Gastrocnemius medialis (tissue), 4 donors: ENCODE measurements around the gene DAPK1. TPM values are rescaled to one million over a fixed set of nuclear protein-coding genes. Genes with fewer than 3 reads are reported as not detected.

Experiments used
- ATAC-seq, 2 donors: fragments of 150-250 bp; one replicate each; pipeline ENCODE4 v1.9.1; 2016
- DNase-seq, 2 donors: peaks; one replicate each; pipeline ENCODE4 v3.0.0-alpha.2; 2019
- H3K27ac ChIP-seq, 4 donors: fragments of 200-600 bp; sonication (generic); 1 replicate in 1 of 4; 2 replicates in 3 of 4; pipeline ENCODE4 v1.5.1; 2016 to 2018; ENCODE audit warnings: mild to moderate bottlenecking in 2 of 4, moderate library complexity in 1 of 4
- H3K27me3 ChIP-seq, 3 donors: fragments of 200-600 bp; sonication (generic) in 2 of 3; 1 replicate in 1 of 3; 2 replicates in 2 of 3; pipeline versions ENCODE4 v1.5.1 to v1.6.0; 2016 to 2019; ENCODE audit warnings: mild to moderate bottlenecking in 1 of 3, moderate library complexity in 1 of 3
- H3K36me3 ChIP-seq, 2 donors: fragments of 200-600 bp; sonication (generic) in 1 of 2; one replicate each; pipeline ENCODE4 v1.5.1; 2017 to 2018
- H3K4me1 ChIP-seq, 2 donors: fragments of 200-600 bp; sonication (generic) in 1 of 2; one replicate each; pipeline ENCODE4 v1.5.1; 2016 to 2017; ENCODE audit warnings: mild to moderate bottlenecking in 2 of 2
- H3K4me3 ChIP-seq, 4 donors: fragments of 200-600 bp; sonication (generic) in 3 of 4; 1 replicate in 1 of 4; 2 replicates in 3 of 4; pipeline ENCODE4 v1.5.1; 2016 to 2019; ENCODE audit warnings: mild to moderate bottlenecking in 2 of 4
- H3K9me3 ChIP-seq, 3 donors: fragments of 200-600 bp; sonication (generic) in 2 of 3; 1 replicate in 1 of 3; 2 replicates in 2 of 3; pipeline ENCODE4 v1.5.1; 2016 to 2019
- POLR2A ChIP-seq, 2 donors: fragments of 450-650 bp; IDR thresholded peaks; one replicate each; pipeline ENCODE4 v1.6.1; 2017; ENCODE audit warnings: antibody characterized with exemption in 2 of 2, mild to moderate bottlenecking in 2 of 2, moderate library complexity in 2 of 2
- in situ Hi-C, 4 donors: fragments of 200-750 bp; cut with MboI; loops; one replicate each; pipeline versions ENCODE4 v1.15.0 to v1.8.0; 2017; ENCODE audit warnings: low sequenced_read_pairs in 4 of 4
- intact Hi-C: fragments of 100-400 bp; cut with DNase I; formaldehyde crosslinking; loops from one replicate; pipeline ENCODE4 v1.15.1; 2023; ENCODE audit warnings: low total_unique reads
- total RNA-seq, 4 donors: library from RNA; depleted of rRNA; stranded (reverse); fragments of >200 nt; gene quantifications; one replicate each; pipeline versions ENCODE4 v1.1.0 to v1.2.3, GENCODE V29; 2016
- TF ChIP-seq, protein P1 (sequence below), 5 experiments: fragments of 450-650 bp in 3 of 5; fragments of 200-600 bp in 2 of 5; sonication (generic) in 2 of 5; IDR thresholded peaks in 4 of 5; conservative IDR thresholded peaks in 1 of 5; 1 replicate in 4 of 5; 2 replicates in 1 of 5; pipeline ENCODE4 v1.5.1; 2016 to 2019; ENCODE audit warnings: antibody characterized with exemption in 5 of 5, mild to moderate bottlenecking in 3 of 5, moderate library complexity in 3 of 5

Gene DAPK1
- total RNA-seq = 1 to 10 TPM; 1.2 to 4.3 (median 2.7) TPM

DNA sequence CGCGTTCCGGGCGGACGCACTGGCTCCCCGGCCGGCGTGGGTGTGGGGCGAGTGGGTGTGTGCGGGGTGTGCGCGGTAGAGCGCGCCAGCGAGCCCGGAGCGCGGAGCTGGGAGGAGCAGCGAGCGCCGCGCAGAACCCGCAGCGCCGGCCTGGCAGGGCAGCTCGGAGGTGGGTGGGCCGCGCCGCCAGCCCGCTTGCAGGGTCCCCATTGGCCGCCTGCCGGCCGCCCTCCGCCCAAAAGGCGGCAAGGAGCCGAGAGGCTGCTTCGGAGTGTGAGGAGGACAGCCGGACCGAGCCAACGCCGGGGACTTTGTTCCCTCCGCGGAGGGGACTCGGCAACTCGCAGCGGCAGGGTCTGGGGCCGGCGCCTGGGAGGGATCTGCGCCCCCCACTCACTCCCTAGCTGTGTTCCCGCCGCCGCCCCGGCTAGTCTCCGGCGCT is at the start of gene DAPK1:
Gene DAPK1 (plus strand): TSS at position 264 of the 442 bp plus-strand sequence. CDS start 1,211 bp downstream, outside the sequence.
- ATAC-seq = peak; percentile 50 to 63
- Histone ChIP-seq H3K27ac (peak within 1 kb of the TSS; percentile 7 to 62 (median 44)), H3K9me3 (no peaks in the 10 kb centered on the region), H3K4me3 (peak within 1 kb of the TSS; percentile 66 to 76 (median 72)), H3K27me3 (peaks cover 0 to 4% (median 2%) of the 10 kb centered on the region in 3 donors), H3K36me3 (no peaks in the 10 kb centered on the region), H3K4me1 (peaks cover 6 to 18% of the 10 kb centered on the region in 2 donors)
- intact Hi-C loops (loop anchor here (5.0 kb wide), 2 partner anchors 160 to 165 kb away; no protein-coding TSS in a partner anchor), in situ Hi-C loops (no loop called here)
- DNase-seq = peak in 1 of 2 donors; percentile 12
- TF ChIP-seq, protein P1, sequence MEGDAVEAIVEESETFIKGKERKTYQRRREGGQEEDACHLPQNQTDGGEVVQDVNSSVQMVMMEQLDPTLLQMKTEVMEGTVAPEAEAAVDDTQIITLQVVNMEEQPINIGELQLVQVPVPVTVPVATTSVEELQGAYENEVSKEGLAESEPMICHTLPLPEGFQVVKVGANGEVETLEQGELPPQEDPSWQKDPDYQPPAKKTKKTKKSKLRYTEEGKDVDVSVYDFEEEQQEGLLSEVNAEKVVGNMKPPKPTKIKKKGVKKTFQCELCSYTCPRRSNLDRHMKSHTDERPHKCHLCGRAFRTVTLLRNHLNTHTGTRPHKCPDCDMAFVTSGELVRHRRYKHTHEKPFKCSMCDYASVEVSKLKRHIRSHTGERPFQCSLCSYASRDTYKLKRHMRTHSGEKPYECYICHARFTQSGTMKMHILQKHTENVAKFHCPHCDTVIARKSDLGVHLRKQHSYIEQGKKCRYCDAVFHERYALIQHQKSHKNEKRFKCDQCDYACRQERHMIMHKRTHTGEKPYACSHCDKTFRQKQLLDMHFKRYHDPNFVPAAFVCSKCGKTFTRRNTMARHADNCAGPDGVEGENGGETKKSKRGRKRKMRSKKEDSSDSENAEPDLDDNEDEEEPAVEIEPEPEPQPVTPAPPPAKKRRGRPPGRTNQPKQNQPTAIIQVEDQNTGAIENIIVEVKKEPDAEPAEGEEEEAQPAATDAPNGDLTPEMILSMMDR (IDR thresholded peaks at IDR 0.05 in 4 of 5, conservative IDR thresholded peaks at IDR 0.05 in 1 of 5) = no peak
- TF ChIP-seq POLR2A (IDR thresholded peaks at IDR 0.05) = peak; percentile 30 to 56

DNA sequence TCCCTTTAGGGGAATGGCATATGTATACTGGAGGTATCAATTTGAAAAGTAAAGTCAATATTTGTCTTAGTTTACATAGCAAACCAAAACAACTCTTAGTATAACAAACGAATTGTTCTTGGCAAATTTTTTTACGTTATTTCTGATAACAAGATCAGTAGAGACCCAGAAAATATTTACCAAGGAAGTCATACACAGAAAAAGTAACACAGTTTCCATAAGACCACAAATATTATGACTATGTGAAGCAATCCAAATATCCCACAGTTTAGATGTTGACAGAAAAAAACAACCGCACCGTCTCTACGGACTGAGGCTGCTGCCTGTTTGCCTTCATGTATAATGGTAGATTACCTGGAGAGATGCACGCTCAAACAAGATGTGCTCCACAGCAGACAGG is 46.5 kb upstream of the DAPK1 start:
- Histone ChIP-seq H3K4me1 (no peaks in the 10 kb centered on the region), H3K9me3 (no peaks in the 10 kb centered on the region), H3K4me3 (no peak overlapping the region), H3K27ac (no peak overlapping the region), H3K36me3 (no peaks in the 10 kb centered on the region), H3K27me3 (no peaks in the 10 kb centered on the region)
- no peak for ATAC-seq
- TF ChIP-seq, protein P1 (IDR thresholded peaks at IDR 0.05 in 4 of 5, conservative IDR thresholded peaks at IDR 0.05 in 1 of 5) = no peak
- no peak for TF ChIP-seq POLR2A (IDR thresholded peaks at IDR 0.05)
- DNase-seq = no peak
- in situ Hi-C loops = no loop called here
- intact Hi-C loops = loop anchor here (10.0 kb wide), 1 partner anchor 516 kb away; no protein-coding TSS in a partner anchor

DNA sequence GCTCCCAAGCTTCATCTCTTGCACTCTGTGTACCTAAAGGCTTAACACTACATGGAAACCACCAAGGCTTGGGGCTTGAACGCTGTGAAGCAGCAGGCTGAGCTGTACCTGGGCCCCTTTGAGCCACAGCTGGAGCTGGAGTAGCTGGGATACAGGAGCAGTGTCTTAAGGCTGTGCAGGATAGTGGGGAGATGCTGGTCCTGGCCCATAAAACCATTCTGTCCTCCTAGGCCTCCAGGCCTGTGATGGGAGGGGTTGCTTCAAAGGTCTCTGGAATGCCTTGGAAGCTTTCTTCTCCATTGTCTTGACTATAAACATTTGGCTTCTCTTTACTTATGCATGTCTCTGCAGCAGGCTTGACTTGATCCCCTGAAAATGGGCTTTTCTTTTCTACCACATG is 42.3 kb upstream of the DAPK1 start:
- ATAC-seq = no peak
- H3K27me3 ChIP-seq = no peaks in the 10 kb centered on the region
- H3K27ac ChIP-seq = no peak overlapping the region
- H3K4me3 ChIP-seq = no peak overlapping the region
- no peaks in the 10 kb centered on the region for H3K4me1 ChIP-seq
- H3K36me3 ChIP-seq = no peaks in the 10 kb centered on the region
- intact Hi-C loops (loop anchor here (10.0 kb wide), 1 partner anchor 521 kb away; no protein-coding TSS in a partner anchor), in situ Hi-C loops (no loop called here)
- DNase-seq = no peak
- TF ChIP-seq, protein P1 (IDR thresholded peaks at IDR 0.05 in 4 of 5, conservative IDR thresholded peaks at IDR 0.05 in 1 of 5) = no peak
- TF ChIP-seq POLR2A (IDR thresholded peaks at IDR 0.05) = no peak
- no peaks in the 10 kb centered on the region for H3K9me3 ChIP-seq

DNA sequence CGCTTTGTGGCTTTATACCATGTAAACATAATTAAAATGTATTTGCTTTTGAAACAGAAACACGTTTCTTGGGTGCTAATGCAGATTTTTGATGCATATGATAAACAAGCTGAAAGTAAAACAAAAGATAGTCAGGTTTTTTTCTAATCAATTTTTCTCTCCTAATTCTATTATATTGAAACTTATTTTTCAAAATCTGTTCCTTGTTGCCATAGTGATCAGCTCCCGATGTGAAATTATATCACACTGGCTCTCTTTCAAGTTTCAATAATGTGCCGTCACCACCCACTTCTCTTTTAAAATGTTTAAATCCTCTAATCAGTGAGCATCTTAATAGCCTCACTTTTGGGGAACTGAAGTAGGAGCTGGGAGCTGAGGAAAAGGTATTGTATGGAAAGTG is 36.4 kb upstream of the DAPK1 start:
- TF ChIP-seq POLR2A (IDR thresholded peaks at IDR 0.05) = no peak
- TF ChIP-seq, protein P1 (IDR thresholded peaks at IDR 0.05 in 4 of 5, conservative IDR thresholded peaks at IDR 0.05 in 1 of 5) = no peak
- Histone ChIP-seq H3K9me3 (no peaks in the 10 kb centered on the region), H3K4me3 (no peak overlapping the region), H3K27me3 (no peaks in the 10 kb centered on the region), H3K36me3 (no peaks in the 10 kb centered on the region), H3K4me1 (no peaks in the 10 kb centered on the region), H3K27ac (no peak overlapping the region)
- ATAC-seq (no peak), DNase-seq (no peak)
- in situ Hi-C loops = no loop called here
- intact Hi-C loops = no loop called here
